Liver (tissue), 9 donors: Measurements from ENCODE around the gene SUGCT. TPM values are rescaled to one million over a fixed set of nuclear protein-coding genes. Genes with fewer than 3 reads are reported as not detected.

Experiments used
- DNase-seq: peaks from one replicate; pipeline ENCODE4 v3.0.0-alpha.2; 2017; ENCODE audit warnings: low spot score
- H3K27ac ChIP-seq, 2 donors: one replicate each; pipeline ENCODE4 v1.7.0; 2013; ENCODE audit warnings: inconsistent platforms in 2 of 2, low read length in 2 of 2, control low read depth in 1 of 2, low read depth in 1 of 2, mild to moderate bottlenecking in 1 of 2
- H3K27me3 ChIP-seq, 4 donors: one replicate each; pipeline versions ENCODE4 v1.6.1 to v1.7.0; 2013; ENCODE audit warnings: low read length in 3 of 4, inconsistent platforms in 1 of 4, mild to moderate bottlenecking in 1 of 4, moderate library complexity in 1 of 4; ENCODE audit not compliant: control insufficient read depth in 4 of 4, insufficient read depth in 4 of 4
- H3K36me3 ChIP-seq, 4 donors: one replicate each; pipeline versions ENCODE4 v1.6.1 to v1.7.0; 2013; ENCODE audit warnings: low read length in 3 of 4, mild to moderate bottlenecking in 3 of 4, low read depth in 1 of 4, moderate library complexity in 1 of 4; ENCODE audit not compliant: control insufficient read depth in 4 of 4, insufficient read depth in 3 of 4
- H3K4me1 ChIP-seq, 4 donors: one replicate each; pipeline versions ENCODE4 v1.6.1 to v1.7.0; 2013; ENCODE audit warnings: low read length in 3 of 4, mild to moderate bottlenecking in 3 of 4, moderate library complexity in 1 of 4; ENCODE audit not compliant: control insufficient read depth in 4 of 4, insufficient read depth in 4 of 4
- H3K4me3 ChIP-seq, 3 donors: one replicate each; pipeline versions ENCODE4 v1.6.1 to v1.7.0; 2013; ENCODE audit warnings: low read length in 3 of 3, control low read depth in 1 of 3, low read depth in 1 of 3, mild to moderate bottlenecking in 1 of 3
- H3K9ac ChIP-seq, 2 donors: one replicate each; pipeline ENCODE4 v1.7.0; 2013; ENCODE audit warnings: low read length in 2 of 2, mild to moderate bottlenecking in 2 of 2, moderate library complexity in 2 of 2, control low read depth in 1 of 2, low read depth in 1 of 2
- H3K9me3 ChIP-seq, 4 donors: one replicate each; pipeline versions ENCODE4 v1.6.1 to v1.7.0; 2013; ENCODE audit warnings: low read length in 3 of 4; ENCODE audit not compliant: control insufficient read depth in 4 of 4
- ATF3 ChIP-seq: IDR thresholded peaks from 2 replicates; pipeline ENCODE4 v1.6.1; 2016; ENCODE audit warnings: antibody characterized with exemption
- CTCF ChIP-seq: fragments of 150-350 bp; IDR thresholded peaks from 2 replicates; pipeline ENCODE4 v1.5.1; 2017; ENCODE audit warnings: improper control_type of control experiment, low read depth, low read length; ENCODE audit not compliant: missing input control
- EGR1 ChIP-seq, 2 donors: IDR thresholded peaks; 2 replicates each; pipeline ENCODE4 v1.6.1; 2016 to 2018; ENCODE audit warnings: antibody characterized with exemption in 2 of 2, low read depth in 2 of 2
- FOXA1 ChIP-seq: IDR thresholded peaks from 2 replicates; pipeline ENCODE4 v1.6.1; 2016; ENCODE audit warnings: antibody characterized with exemption
- GABPA ChIP-seq, 2 donors: IDR thresholded peaks in 1 of 2; conservative IDR thresholded peaks in 1 of 2; 2 replicates each; pipeline ENCODE4 v1.6.1; 2016; ENCODE audit warnings: antibody characterized with exemption in 2 of 2, mild to moderate bottlenecking in 1 of 2, moderate library complexity in 1 of 2
- HNF4A ChIP-seq, 2 donors: conservative IDR thresholded peaks; 2 replicates each; pipeline ENCODE4 v1.6.1; 2016; ENCODE audit warnings: antibody characterized with exemption in 2 of 2, mild to moderate bottlenecking in 2 of 2
- HNF4G ChIP-seq: IDR thresholded peaks from 2 replicates; pipeline ENCODE4 v1.6.1; 2016; ENCODE audit warnings: antibody characterized with exemption
- JUND ChIP-seq, 2 donors: IDR thresholded peaks; 2 replicates each; pipeline ENCODE4 v1.6.1; 2016; ENCODE audit warnings: antibody characterized with exemption in 2 of 2
- MAX ChIP-seq: IDR thresholded peaks from 2 replicates; pipeline ENCODE4 v1.6.1; 2016; ENCODE audit warnings: antibody characterized with exemption
- NR2F2 ChIP-seq: IDR thresholded peaks from 2 replicates; pipeline ENCODE4 v1.6.1; 2016; ENCODE audit warnings: antibody characterized with exemption
- RAD21 ChIP-seq, 2 donors: IDR thresholded peaks; 2 replicates each; pipeline ENCODE4 v1.6.1; 2016; ENCODE audit warnings: antibody characterized with exemption in 2 of 2, mild to moderate bottlenecking in 2 of 2
- REST ChIP-seq: IDR thresholded peaks from 2 replicates; pipeline ENCODE4 v1.6.1; 2016; ENCODE audit warnings: antibody characterized with exemption, mild to moderate bottlenecking
- RXRA ChIP-seq, 2 donors: IDR thresholded peaks; 2 replicates each; pipeline ENCODE4 v1.6.1; 2017 to 2018; ENCODE audit warnings: antibody characterized with exemption in 2 of 2, mild to moderate bottlenecking in 1 of 2
- SP1 ChIP-seq: IDR thresholded peaks from 2 replicates; pipeline ENCODE4 v1.6.1; 2018; ENCODE audit warnings: antibody characterized with exemption, mild to moderate bottlenecking
- YY1 ChIP-seq: IDR thresholded peaks from 2 replicates; pipeline ENCODE4 v1.6.1; 2016; ENCODE audit warnings: antibody characterized with exemption, mild to moderate bottlenecking
- ZBTB33 ChIP-seq: IDR thresholded peaks from 2 replicates; pipeline ENCODE4 v1.6.1; 2016; ENCODE audit warnings: antibody characterized with exemption
- WGBS: extraction: QIAGEN DNeasy Blood & Tissue Kit; methylation state at CpG from one replicate; pipeline ENCODE4 v1.1.7; 2013; 5-methylcytosine and 5-hydroxymethylcytosine counted together
- polyA plus RNA-seq, 2 donors: library from polyadenylated mRNA; stranded (reverse) in 1 of 2; unstranded in 1 of 2; fragments of 200-250 nt in 1 of 2; fragments of >200 nt in 1 of 2; fragmentation: Nextera tagmentation in 1 of 2; extraction: Ambion mirVana in 1 of 2; gene quantifications; one replicate each; pipeline versions ENCODE4 v1.2.1 to v1.2.3, GENCODE V29; 2013 to 2015
- total RNA-seq, 2 donors: library from RNA; depleted of rRNA; stranded (reverse); fragments of >200 nt; gene quantifications; one replicate each; pipeline ENCODE4 v1.2.3, GENCODE V29; 2014
- donor health status: healthy.
- donor health status: healthy.
- donor health status: healthy.
- donor health status: healthy.
- donor health status: healthy.

SUGCT gene
- total and polyA plus RNA-seq, 4 donors, result 6.2 to 11.9 (median 9.9) TPM

- TF ChIP-seq CTCF (no peak), NR2F2 (no peak), REST (no peak), YY1 (no peak), HNF4G (no peak), HNF4A (conservative IDR thresholded peaks at IDR 0.05) (no peak), ZBTB33 (no peak), GABPA (IDR thresholded peaks at IDR 0.05 in 1 of 2, conservative IDR thresholded peaks at IDR 0.05 in 1 of 2) (no peak), RXRA (IDR thresholded peaks at IDR 0.05) (no peak), SP1 (no peak), MAX (no peak), RAD21 (IDR thresholded peaks at IDR 0.05) (no peak), JUND (IDR thresholded peaks at IDR 0.05) (no peak), FOXA1 (no peak), ATF3 (no peak), EGR1 (IDR thresholded peaks at IDR 0.05; ENCODE audit: low read depth in 2 of 2) (no peak)
- no peak for DNase-seq
Observed at GRCh38 chr7:40468891-40469864, 334.4 kb downstream of the SUGCT start.

More at GRCh38 chr7:40468891-40469864, 334.4 kb downstream of the SUGCT start:
- H3K36me3 ChIP-seq, result no peaks in the 10 kb centered on the region
- H3K27ac ChIP-seq, result no peak overlapping the region
- no peaks in the 10 kb centered on the region for H3K27me3 ChIP-seq
- H3K4me3 ChIP-seq, result no peak overlapping the region
- peaks cover 0 to 8% (median 7%) of the 10 kb centered on the region in 4 donors for H3K4me1 ChIP-seq
- H3K9me3 ChIP-seq, result no peaks in the 10 kb centered on the region
- 85% methylated on average over 4 of the region's 4 CpGs for WGBS
- no peak overlapping the region for H3K9ac ChIP-seq
